ENCODE measurements around the gene LIN9. TPM values are rescaled to one million over a fixed set of nuclear protein-coding genes. Genes with fewer than 3 reads are reported as not detected.

LIN9 gene
- total and polyA plus RNA-seq, 2 of the 13 experiments (the other 11 are each of a cell fraction or from before 2014, with no cell fraction given), result 3.0 to 10.0 TPM

DNA sequence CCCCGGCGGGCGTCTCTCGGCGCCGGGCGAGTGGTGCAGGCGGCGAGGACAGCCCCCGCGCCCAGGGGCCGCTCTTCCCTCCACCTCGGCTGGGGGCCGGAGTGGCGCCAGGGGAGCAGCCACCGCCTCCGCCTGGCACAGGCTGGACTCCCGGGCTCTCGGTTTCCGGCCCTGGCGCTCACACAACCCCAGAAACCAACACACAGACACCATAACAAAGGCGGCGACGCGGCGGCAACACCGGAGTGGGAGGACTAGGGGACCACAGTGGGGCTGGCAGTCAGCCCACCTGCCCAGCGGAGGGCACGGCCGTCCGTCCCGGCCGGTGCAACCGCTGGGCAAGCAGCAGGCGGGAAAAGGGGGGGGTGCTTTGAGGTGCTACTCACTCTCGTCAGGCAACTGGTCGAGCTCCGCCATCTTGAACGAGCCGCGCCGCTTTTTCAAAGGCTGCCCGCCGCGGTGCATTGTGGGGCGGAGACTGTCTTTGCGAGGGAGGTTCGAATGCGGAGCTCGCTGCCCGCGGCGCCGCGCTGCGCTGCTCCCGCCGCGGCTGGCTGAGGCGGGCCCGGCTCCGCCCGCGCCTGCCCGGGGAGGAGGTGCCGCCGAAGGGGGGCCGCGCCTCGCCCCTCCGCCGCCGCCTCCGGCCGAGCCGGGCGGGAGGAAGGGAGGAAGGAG is at the start of gene LIN9 (continued):
- TF ChIP-seq KDM4B (CRISPR knock-in tag; IDR thresholded peaks at IDR 0.05), result no peak
- peak; percentile 96; the same call in 1 of the 2 replicates for TF ChIP-seq ZNF354B (CRISPR knock-in tag; IDR thresholded peaks at IDR 0.05)
- TF ChIP-seq ZNF597 (CRISPR knock-in tag; IDR thresholded peaks at IDR 0.05), result no peak
- TF ChIP-seq HDAC1 (CRISPR knock-in tag; IDR thresholded peaks at IDR 0.05), result peak; percentile 73; the same call in 1 of the 2 replicates
- no peak for TF ChIP-seq SMAD3 (CRISPR knock-in tag; IDR thresholded peaks at IDR 0.05)
- TF ChIP-seq ZZZ3 (CRISPR knock-in tag; IDR thresholded peaks at IDR 0.05; ENCODE audit: borderline replicate concordance), result 0 out of 2 replicates have a peak, but pooled peaks have one; percentile 59
- TF ChIP-seq ZNF850 (CRISPR knock-in tag; conservative IDR thresholded peaks at IDR 0.05), result no peak
- no peak for TF ChIP-seq TEAD3 (CRISPR knock-in tag; optimal IDR thresholded peaks at IDR 0.05; ENCODE audit: borderline replicate concordance)
- TF ChIP-seq, protein P1, sequence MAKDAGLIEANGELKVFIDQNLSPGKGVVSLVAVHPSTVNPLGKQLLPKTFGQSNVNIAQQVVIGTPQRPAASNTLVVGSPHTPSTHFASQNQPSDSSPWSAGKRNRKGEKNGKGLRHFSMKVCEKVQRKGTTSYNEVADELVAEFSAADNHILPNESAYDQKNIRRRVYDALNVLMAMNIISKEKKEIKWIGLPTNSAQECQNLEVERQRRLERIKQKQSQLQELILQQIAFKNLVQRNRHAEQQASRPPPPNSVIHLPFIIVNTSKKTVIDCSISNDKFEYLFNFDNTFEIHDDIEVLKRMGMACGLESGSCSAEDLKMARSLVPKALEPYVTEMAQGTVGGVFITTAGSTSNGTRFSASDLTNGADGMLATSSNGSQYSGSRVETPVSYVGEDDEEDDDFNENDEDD (CRISPR knock-in tag; IDR thresholded peaks at IDR 0.05; ENCODE audit: borderline replicate concordance), result peak; percentile 98
- no peak for TF ChIP-seq MATR3 (CRISPR knock-in tag; IDR thresholded peaks at IDR 0.05)
- TF ChIP-seq CREBL2 (CRISPR knock-in tag; IDR thresholded peaks at IDR 0.05; ENCODE audit: borderline replicate concordance), result no peak
- peak; percentile 40; the same call in 1 of the 2 replicates for TF ChIP-seq ZNF34 (CRISPR knock-in tag; IDR thresholded peaks at IDR 0.05; ENCODE audit: borderline replicate concordance)
- no peak for TF ChIP-seq NFKBIZ (CRISPR knock-in tag; IDR thresholded peaks at IDR 0.05)
- no peak for TF ChIP-seq ZNF18 (CRISPR knock-in tag; IDR thresholded peaks at IDR 0.05; ENCODE audit: insufficient replicate concordance)
- no peak; the same call in 1 of the 2 replicates for TF ChIP-seq NFAT5 (CRISPR knock-in tag; IDR thresholded peaks at IDR 0.05)
- TF ChIP-seq, protein P2, sequence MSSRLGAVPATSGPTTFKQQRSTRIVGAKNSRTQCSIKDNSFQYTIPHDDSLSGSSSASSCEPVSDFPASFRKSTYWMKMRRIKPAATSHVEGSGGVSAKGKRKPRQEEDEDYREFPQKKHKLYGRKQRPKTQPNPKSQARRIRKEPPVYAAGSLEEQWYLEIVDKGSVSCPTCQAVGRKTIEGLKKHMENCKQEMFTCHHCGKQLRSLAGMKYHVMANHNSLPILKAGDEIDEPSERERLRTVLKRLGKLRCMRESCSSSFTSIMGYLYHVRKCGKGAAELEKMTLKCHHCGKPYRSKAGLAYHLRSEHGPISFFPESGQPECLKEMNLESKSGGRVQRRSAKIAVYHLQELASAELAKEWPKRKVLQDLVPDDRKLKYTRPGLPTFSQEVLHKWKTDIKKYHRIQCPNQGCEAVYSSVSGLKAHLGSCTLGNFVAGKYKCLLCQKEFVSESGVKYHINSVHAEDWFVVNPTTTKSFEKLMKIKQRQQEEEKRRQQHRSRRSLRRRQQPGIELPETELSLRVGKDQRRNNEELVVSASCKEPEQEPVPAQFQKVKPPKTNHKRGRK (CRISPR knock-in tag; IDR thresholded peaks at IDR 0.05), result no peak
- TF ChIP-seq MTA1 (CRISPR knock-in tag; IDR thresholded peaks at IDR 0.05; ENCODE audit: borderline replicate concordance), result peak; percentile 28; the same call in 1 of the 2 replicates
- TF ChIP-seq ZNF337 (CRISPR knock-in tag; IDR thresholded peaks at IDR 0.05; ENCODE audit: borderline replicate concordance, low read depth), result no peak
